DOHH2 (cell line): ENCODE measurements around the gene ADAMTS2.

ENCODE experiments used
- EZH2phosphoT487 ChIP-seq: fragments of 200-600 bp; sonication (generic); IDR thresholded peaks from 2 replicates; pipeline ENCODE4 v1.6.1; 2017; ENCODE audit warnings: borderline replicate concordance, mild to moderate bottlenecking, antibody characterized with exemption, low read length, moderate library complexity, mixed read lengths
- TF ChIP-seq, protein P1 (sequence below): fragments of 200-600 bp; sonication (generic); IDR thresholded peaks from one replicate; pipeline ENCODE4 v1.5.1; 2014; ENCODE audit warnings: antibody characterized with exemption, mild to moderate bottlenecking, low read depth, low read length; ENCODE audit not compliant: poor library complexity, severe bottlenecking

- TF ChIP-seq, protein P1, sequence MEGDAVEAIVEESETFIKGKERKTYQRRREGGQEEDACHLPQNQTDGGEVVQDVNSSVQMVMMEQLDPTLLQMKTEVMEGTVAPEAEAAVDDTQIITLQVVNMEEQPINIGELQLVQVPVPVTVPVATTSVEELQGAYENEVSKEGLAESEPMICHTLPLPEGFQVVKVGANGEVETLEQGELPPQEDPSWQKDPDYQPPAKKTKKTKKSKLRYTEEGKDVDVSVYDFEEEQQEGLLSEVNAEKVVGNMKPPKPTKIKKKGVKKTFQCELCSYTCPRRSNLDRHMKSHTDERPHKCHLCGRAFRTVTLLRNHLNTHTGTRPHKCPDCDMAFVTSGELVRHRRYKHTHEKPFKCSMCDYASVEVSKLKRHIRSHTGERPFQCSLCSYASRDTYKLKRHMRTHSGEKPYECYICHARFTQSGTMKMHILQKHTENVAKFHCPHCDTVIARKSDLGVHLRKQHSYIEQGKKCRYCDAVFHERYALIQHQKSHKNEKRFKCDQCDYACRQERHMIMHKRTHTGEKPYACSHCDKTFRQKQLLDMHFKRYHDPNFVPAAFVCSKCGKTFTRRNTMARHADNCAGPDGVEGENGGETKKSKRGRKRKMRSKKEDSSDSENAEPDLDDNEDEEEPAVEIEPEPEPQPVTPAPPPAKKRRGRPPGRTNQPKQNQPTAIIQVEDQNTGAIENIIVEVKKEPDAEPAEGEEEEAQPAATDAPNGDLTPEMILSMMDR = no peak
- no peak for TF ChIP-seq EZH2phosphoT487
Measured at GRCh38 chr5:179208706-179209358, 136.4 kb downstream of the ADAMTS2 start.
